Gastrocnemius medialis (tissue), 4 donors: ENCODE measurements around the gene ECSCR. TPM values are rescaled to one million over a fixed set of nuclear protein-coding genes. Genes with fewer than 3 reads are reported as not detected.

Experiments
- ATAC-seq, 2 donors: fragments of 150-250 bp; one replicate each; pipeline ENCODE4 v1.9.1; 2016
- DNase-seq, 2 donors: peaks; one replicate each; pipeline ENCODE4 v3.0.0-alpha.2; 2019
- H3K27ac ChIP-seq, 4 donors: fragments of 200-600 bp; sonication (generic); 1 replicate in 1 of 4; 2 replicates in 3 of 4; pipeline ENCODE4 v1.5.1; 2016 to 2018; ENCODE audit warnings: mild to moderate bottlenecking in 2 of 4, moderate library complexity in 1 of 4
- H3K27me3 ChIP-seq, 3 donors: fragments of 200-600 bp; sonication (generic) in 2 of 3; 1 replicate in 1 of 3; 2 replicates in 2 of 3; pipeline versions ENCODE4 v1.5.1 to v1.6.0; 2016 to 2019; ENCODE audit warnings: mild to moderate bottlenecking in 1 of 3, moderate library complexity in 1 of 3
- H3K36me3 ChIP-seq, 2 donors: fragments of 200-600 bp; sonication (generic) in 1 of 2; one replicate each; pipeline ENCODE4 v1.5.1; 2017 to 2018
- H3K4me1 ChIP-seq, 2 donors: fragments of 200-600 bp; sonication (generic) in 1 of 2; one replicate each; pipeline ENCODE4 v1.5.1; 2016 to 2017; ENCODE audit warnings: mild to moderate bottlenecking in 2 of 2
- H3K4me3 ChIP-seq, 4 donors: fragments of 200-600 bp; sonication (generic) in 3 of 4; 1 replicate in 1 of 4; 2 replicates in 3 of 4; pipeline ENCODE4 v1.5.1; 2016 to 2019; ENCODE audit warnings: mild to moderate bottlenecking in 2 of 4
- H3K9me3 ChIP-seq, 3 donors: fragments of 200-600 bp; sonication (generic) in 2 of 3; 1 replicate in 1 of 3; 2 replicates in 2 of 3; pipeline ENCODE4 v1.5.1; 2016 to 2019
- POLR2A ChIP-seq, 2 donors: fragments of 450-650 bp; IDR thresholded peaks; one replicate each; pipeline ENCODE4 v1.6.1; 2017; ENCODE audit warnings: antibody characterized with exemption in 2 of 2, mild to moderate bottlenecking in 2 of 2, moderate library complexity in 2 of 2
- in situ Hi-C, 4 donors: fragments of 200-750 bp; cut with MboI; loops; one replicate each; pipeline versions ENCODE4 v1.15.0 to v1.8.0; 2017; ENCODE audit warnings: low sequenced_read_pairs in 4 of 4
- intact Hi-C: fragments of 100-400 bp; cut with DNase I; formaldehyde crosslinking; loops from one replicate; pipeline ENCODE4 v1.15.1; 2023; ENCODE audit warnings: low total_unique reads
- total RNA-seq, 4 donors: library from RNA; depleted of rRNA; stranded (reverse); fragments of >200 nt; gene quantifications; one replicate each; pipeline versions ENCODE4 v1.1.0 to v1.2.3, GENCODE V29; 2016
- TF ChIP-seq, protein P1 (sequence below), 5 experiments: fragments of 450-650 bp in 3 of 5; fragments of 200-600 bp in 2 of 5; sonication (generic) in 2 of 5; IDR thresholded peaks in 4 of 5; conservative IDR thresholded peaks in 1 of 5; 1 replicate in 4 of 5; 2 replicates in 1 of 5; pipeline ENCODE4 v1.5.1; 2016 to 2019; ENCODE audit warnings: antibody characterized with exemption in 5 of 5, mild to moderate bottlenecking in 3 of 5, moderate library complexity in 3 of 5

ECSCR gene
- total RNA-seq, 4 donors from 2014 or later, result 5.4 to 8.9 (median 6.9) TPM

GRCh38 chr5:139495638-139496435 lies 33.3 kb upstream of the ECSCR start:
- Histone ChIP-seq H3K36me3 (no peaks in the 10 kb centered on the region), H3K9me3 (no peaks in the 10 kb centered on the region), H3K27me3 (no peaks in the 10 kb centered on the region), H3K27ac (peak overlapping the region in 3 of 4 donors; percentile 24 to 59 (median 38)), H3K4me1 (peaks cover 0 to 7% of the 10 kb centered on the region in 2 donors), H3K4me3 (no peak overlapping the region)
- in situ Hi-C loops, result no loop called here
- ATAC-seq (peak in 1 of 2 donors; percentile 33), DNase-seq (no peak)
- intact Hi-C loops, result no loop called here
- no peak for TF ChIP-seq POLR2A (IDR thresholded peaks at IDR 0.05)
- TF ChIP-seq, protein P1, sequence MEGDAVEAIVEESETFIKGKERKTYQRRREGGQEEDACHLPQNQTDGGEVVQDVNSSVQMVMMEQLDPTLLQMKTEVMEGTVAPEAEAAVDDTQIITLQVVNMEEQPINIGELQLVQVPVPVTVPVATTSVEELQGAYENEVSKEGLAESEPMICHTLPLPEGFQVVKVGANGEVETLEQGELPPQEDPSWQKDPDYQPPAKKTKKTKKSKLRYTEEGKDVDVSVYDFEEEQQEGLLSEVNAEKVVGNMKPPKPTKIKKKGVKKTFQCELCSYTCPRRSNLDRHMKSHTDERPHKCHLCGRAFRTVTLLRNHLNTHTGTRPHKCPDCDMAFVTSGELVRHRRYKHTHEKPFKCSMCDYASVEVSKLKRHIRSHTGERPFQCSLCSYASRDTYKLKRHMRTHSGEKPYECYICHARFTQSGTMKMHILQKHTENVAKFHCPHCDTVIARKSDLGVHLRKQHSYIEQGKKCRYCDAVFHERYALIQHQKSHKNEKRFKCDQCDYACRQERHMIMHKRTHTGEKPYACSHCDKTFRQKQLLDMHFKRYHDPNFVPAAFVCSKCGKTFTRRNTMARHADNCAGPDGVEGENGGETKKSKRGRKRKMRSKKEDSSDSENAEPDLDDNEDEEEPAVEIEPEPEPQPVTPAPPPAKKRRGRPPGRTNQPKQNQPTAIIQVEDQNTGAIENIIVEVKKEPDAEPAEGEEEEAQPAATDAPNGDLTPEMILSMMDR (IDR thresholded peaks at IDR 0.05 in 4 of 5, conservative IDR thresholded peaks at IDR 0.05 in 1 of 5), result no peak

DNA sequence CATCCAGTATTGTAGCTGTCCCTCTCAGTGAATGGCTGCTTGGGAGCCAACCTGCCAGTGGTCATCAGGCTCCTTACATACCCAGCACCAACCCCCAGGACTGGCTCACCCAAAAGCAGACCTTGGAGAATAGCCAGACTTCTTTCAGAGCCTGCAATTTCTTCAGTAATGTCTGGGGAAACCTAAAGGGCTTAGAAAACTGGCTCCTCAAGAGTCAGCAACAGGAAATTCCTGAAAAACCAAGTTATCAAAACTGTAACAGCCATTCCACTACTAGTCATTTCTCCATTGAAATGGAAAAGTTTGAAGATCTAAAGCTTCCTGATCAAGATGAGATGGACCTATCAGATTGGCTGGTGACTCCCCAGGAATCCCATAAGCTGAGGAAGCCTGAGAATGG lies 32.3 kb upstream of the ECSCR start:
- H3K4me3 ChIP-seq, result no peak overlapping the region
- TF ChIP-seq, protein P1 (IDR thresholded peaks at IDR 0.05 in 4 of 5, conservative IDR thresholded peaks at IDR 0.05 in 1 of 5), result no peak
- TF ChIP-seq POLR2A (IDR thresholded peaks at IDR 0.05), result no peak
- H3K4me1 ChIP-seq, result peaks cover 0 to 7% of the 10 kb centered on the region in 2 donors
- H3K9me3 ChIP-seq, result no peaks in the 10 kb centered on the region
- in situ Hi-C loops (no loop called here), intact Hi-C loops (no loop called here)
- no peaks in the 10 kb centered on the region for H3K27me3 ChIP-seq
- DNase-seq, result no peak
- H3K27ac ChIP-seq, result no peak overlapping the region
- H3K36me3 ChIP-seq, result no peaks in the 10 kb centered on the region
- no peak for ATAC-seq

DNA sequence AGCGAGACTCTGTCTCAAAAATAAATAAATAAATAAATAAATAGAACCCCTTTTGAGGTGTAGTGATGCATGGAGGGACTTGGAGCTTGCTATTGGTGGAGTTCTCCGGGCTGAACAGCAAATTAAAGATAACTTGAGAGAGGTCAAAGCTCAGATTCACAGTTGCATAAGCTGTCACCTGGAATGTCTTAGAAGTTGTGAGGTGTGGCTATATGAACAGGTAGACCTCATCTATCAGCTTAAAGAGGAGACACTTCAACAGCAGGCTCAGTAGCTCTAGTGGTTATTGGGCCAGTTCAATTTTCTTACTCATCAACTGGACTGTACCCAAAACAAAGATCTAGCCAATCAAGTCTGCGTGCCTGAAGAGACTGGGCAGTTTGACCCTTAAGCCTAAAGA lies 31.7 kb upstream of the ECSCR start:
- no peaks in the 10 kb centered on the region for H3K36me3 ChIP-seq
- intact Hi-C loops (no loop called here), in situ Hi-C loops (no loop called here)
- TF ChIP-seq POLR2A (IDR thresholded peaks at IDR 0.05), result no peak
- TF ChIP-seq, protein P1 (IDR thresholded peaks at IDR 0.05 in 4 of 5, conservative IDR thresholded peaks at IDR 0.05 in 1 of 5), result no peak
- H3K9me3 ChIP-seq, result no peaks in the 10 kb centered on the region
- ATAC-seq (no peak), DNase-seq (no peak)
- peaks cover 0 to 7% of the 10 kb centered on the region in 2 donors for H3K4me1 ChIP-seq
- H3K27ac ChIP-seq, result no peak overlapping the region
- no peak overlapping the region for H3K4me3 ChIP-seq
- no peaks in the 10 kb centered on the region for H3K27me3 ChIP-seq

DNA sequence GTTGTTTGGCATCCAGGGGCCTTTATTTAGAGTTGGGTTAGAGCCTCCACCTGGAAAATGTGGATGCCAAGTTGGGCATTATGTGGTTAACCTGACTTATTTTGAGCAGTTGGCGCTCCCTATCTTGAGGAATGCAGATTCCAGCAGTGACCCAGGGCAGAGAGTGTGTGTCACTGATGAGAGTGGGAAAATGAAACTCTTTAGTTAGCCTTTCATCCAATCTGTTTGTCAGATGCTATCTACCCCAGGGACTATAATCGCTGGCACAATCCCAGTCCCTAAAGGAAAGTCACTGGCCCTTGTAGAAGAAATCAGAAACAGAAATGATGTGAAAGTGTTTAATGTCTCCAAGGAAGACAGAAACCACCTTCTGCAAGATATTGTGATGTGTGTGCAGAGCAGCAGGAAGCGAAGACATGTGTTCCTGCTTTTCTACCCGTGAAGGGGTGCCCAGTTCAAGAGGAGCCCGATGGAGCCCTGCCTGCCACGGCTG lies 30.2 kb upstream of the ECSCR start:
- peak overlapping the region in 1 of 4 donors; percentile 43 for H3K27ac ChIP-seq
- no peaks in the 10 kb centered on the region for H3K9me3 ChIP-seq
- intact Hi-C loops (no loop called here), in situ Hi-C loops (no loop called here)
- DNase-seq (no peak), ATAC-seq (peak; percentile 62 to 66)
- H3K4me1 ChIP-seq, result peaks cover 0 to 7% of the 10 kb centered on the region in 2 donors
- no peak overlapping the region for H3K4me3 ChIP-seq
- H3K27me3 ChIP-seq, result no peaks in the 10 kb centered on the region
- TF ChIP-seq POLR2A (IDR thresholded peaks at IDR 0.05), result no peak
- TF ChIP-seq, protein P1 (IDR thresholded peaks at IDR 0.05 in 4 of 5, conservative IDR thresholded peaks at IDR 0.05 in 1 of 5), result no peak
- H3K36me3 ChIP-seq, result no peaks in the 10 kb centered on the region
